GM12878 (cell line): ENCODE data around the gene KLB. TPM values are rescaled to one million over a fixed set of nuclear protein-coding genes. Genes with fewer than 3 reads are reported as not detected.
"Not testable (repeated sequence)": the region's sequence is repeated elsewhere in the genome, so short reads cannot be mapped to it uniquely, and the experiment has no call there.

Experiments used
- ATAC-seq: fragments of 200-7000 bp; cut with Tn5 transposase; 3 replicates; pipeline ENCODE4 v1.9.1; 2020; ENCODE audit warnings: mild to moderate bottlenecking, moderate library complexity
- BruUV-seq: library from RNA; stranded (reverse); fragments of 400-500 nt; replicated peaks from 2 replicates; lab custom pipeline; 2021; lab: Mats Ljungman, UMichigan
- CTCF ChIA-PET: fragments of 300-600 bp; sonication (Branson Sonifier 250); formaldehyde crosslinking; extraction: SDS; loops from one replicate; lab custom pipeline; 2021; ENCODE audit warnings: inconsistent platforms; lab: Yijun Ruan, JAX
- POLR2A ChIA-PET: fragments of 350-600 bp; formaldehyde crosslinking; extraction: SDS; loops from one replicate; lab custom pipeline; 2021; ENCODE audit warnings: inconsistent platforms; lab: Charles Lee
- RAD21 ChIA-PET: fragments of 300-600 bp; sonication (Branson Sonifier 250); formaldehyde crosslinking; loops from one replicate; lab custom pipeline; 2023; ENCODE audit warnings: antibody characterized with exemption; ENCODE audit not compliant: unreplicated experiment; lab: Charles Lee
- SMC1A ChIA-PET: fragments of 300-600 bp; sonication (Branson Sonifier 250); formaldehyde crosslinking; loops from one replicate; lab custom pipeline; 2023; ENCODE audit not compliant: unreplicated experiment, uncharacterized antibody; lab: Charles Lee
- DNase-seq: peaks from one replicate; pipeline ENCODE4 v3.0.0-alpha.2; 2011; ENCODE audit warnings: low read depth, low spot score
- FAIRE-seq: peaks from 3 replicates; lab custom pipeline; 2011; peaks lifted over from hg19 to GRCh38; lab: Jason Lieb, UNC
- H2AFZ ChIP-seq: 2 replicates; pipeline ENCODE4 v1.6.0; 2011; ENCODE audit warnings: low read depth, low read length, control low read depth; ENCODE audit not compliant: control insufficient read depth
- H3K27ac ChIP-seq: 2 replicates; pipeline ENCODE4 v1.5.1; 2011; ENCODE audit warnings: control low read depth; ENCODE audit not compliant: control insufficient read depth, insufficient read depth
- H3K27me3 ChIP-seq, 2 experiments: replicated peaks in 1 of 2; 2 replicates each; pipeline versions ENCODE4 v1.6.0 to v1.6.1; 2011; ENCODE audit warnings: low read length in 1 of 2; ENCODE audit not compliant: control insufficient read depth in 2 of 2, insufficient read depth in 2 of 2
- H3K36me3 ChIP-seq, 2 experiments: 2 replicates each; pipeline ENCODE4 v1.5.1; 2011; ENCODE audit warnings: low read length in 1 of 2; ENCODE audit not compliant: control insufficient read depth in 2 of 2, insufficient read depth in 2 of 2
- H3K4me1 ChIP-seq: 2 replicates; pipeline ENCODE4 v1.6.1; 2011; ENCODE audit warnings: mild to moderate bottlenecking, low read length, moderate library complexity, mixed read lengths; ENCODE audit not compliant: control insufficient read depth, insufficient read depth
- H3K4me2 ChIP-seq: 2 replicates; pipeline ENCODE4 v1.6.0; 2011; ENCODE audit warnings: control low read depth; ENCODE audit not compliant: control insufficient read depth, insufficient read depth
- H3K4me3 ChIP-seq: fragments of 200-600 bp; sonication (generic); 2 replicates; pipeline ENCODE4 v1.5.1; 2016
- H3K79me2 ChIP-seq: 2 replicates; pipeline ENCODE4 v1.6.0; 2011; ENCODE audit warnings: low read length; ENCODE audit not compliant: control insufficient read depth, insufficient read depth
- H3K9ac ChIP-seq: 2 replicates; pipeline ENCODE4 v1.8.0; 2011; ENCODE audit warnings: low read length, control low read depth, mixed read lengths; ENCODE audit not compliant: control insufficient read depth, insufficient read depth
- H3K9me3 ChIP-seq: replicated peaks from 3 replicates; pipeline ENCODE4 v1.5.1; 2011; ENCODE audit warnings: mild to moderate bottlenecking, low read length; ENCODE audit not compliant: control insufficient read depth, insufficient read depth
- H4K20me1 ChIP-seq: 2 replicates; pipeline ENCODE4 v1.6.0; 2011; ENCODE audit not compliant: control insufficient read depth, insufficient read depth
- ASH2L ChIP-seq: fragments of 300-600, 200-600 bp; sonication (generic); IDR thresholded peaks from 2 replicates; pipeline ENCODE4 v1.6.1; 2017; ENCODE audit warnings: low read depth, mild to moderate bottlenecking, borderline replicate concordance
- BACH1 ChIP-seq: fragments of 450-650 bp; IDR thresholded peaks from 2 replicates; pipeline ENCODE4 v1.6.1; 2017; ENCODE audit warnings: mild to moderate bottlenecking, borderline replicate concordance
- EED ChIP-seq: sonication (generic); IDR thresholded peaks from 2 replicates; pipeline ENCODE4 v1.6.1; 2016; ENCODE audit warnings: antibody characterized with exemption, low read depth
- IKZF2 ChIP-seq, 2 experiments: fragments of 450-650 bp; IDR thresholded peaks; 2 replicates each; pipeline ENCODE4 v1.6.1; 2017; ENCODE audit warnings: mild to moderate bottlenecking in 2 of 2, moderate library complexity in 2 of 2
- MEF2A ChIP-seq: IDR thresholded peaks from 2 replicates; pipeline ENCODE4 v1.6.1; 2011; ENCODE audit warnings: low read depth, mild to moderate bottlenecking, low read length, moderate library complexity; ENCODE audit not compliant: insufficient read depth
- MTA3 ChIP-seq: IDR thresholded peaks from 2 replicates; pipeline ENCODE4 v1.6.1; 2012; ENCODE audit warnings: low read length, inconsistent platforms, borderline replicate concordance
- MXI1 ChIP-seq: fragments of 150-350 bp; IDR thresholded peaks from 2 replicates; pipeline ENCODE4 v1.6.1; 2011; ENCODE audit warnings: low read depth, mild to moderate bottlenecking, inconsistent platforms, low read length, improper control_type of control experiment
- MYB ChIP-seq: fragments of 150-350 bp; IDR thresholded peaks from 2 replicates; pipeline ENCODE4 v1.6.1; 2014; ENCODE audit warnings: mild to moderate bottlenecking, low read depth, low read length, borderline replicate concordance
- NFIC ChIP-seq: IDR thresholded peaks from 2 replicates; pipeline ENCODE4 v1.6.1; 2012; ENCODE audit warnings: low read depth, mild to moderate bottlenecking, inconsistent platforms, low read length, moderate library complexity
- POLR2AphosphoS2 ChIP-seq: IDR thresholded peaks from 2 replicates; pipeline ENCODE4 v1.6.1; 2011; ENCODE audit warnings: low read depth, mild to moderate bottlenecking, low read length, improper control_type of control experiment, moderate library complexity
- POU2F2 ChIP-seq: IDR thresholded peaks from 3 replicates; pipeline ENCODE4 v1.6.1; 2011; ENCODE audit warnings: low read depth, mild to moderate bottlenecking, low read length, borderline replicate concordance
- STAT3 ChIP-seq: IDR thresholded peaks from 2 replicates; pipeline ENCODE4 v1.6.1; 2011; ENCODE audit warnings: low read depth, low read length, improper control_type of control experiment
- WRNIP1 ChIP-seq: IDR thresholded peaks from 2 replicates; pipeline ENCODE4 v1.6.1; 2011; ENCODE audit warnings: low read depth, low read length, improper control_type of control experiment, borderline replicate concordance
- WGBS: methylation state at CpG from one replicate; pipeline ENCODE4 v1.1.6; 2016; ENCODE audit warnings: low lambda C conversion rate; ENCODE audit not compliant: insufficient replicate concordance, insufficient coverage; ENCODE audit errors: missing lambda C conversion rate; 5-methylcytosine and 5-hydroxymethylcytosine counted together
- in situ Hi-C: fragments of 300-500 bp; cut with MboI; formaldehyde crosslinking; loops from 9 replicates; pipeline ENCODE4 v1.14.3; 2018; ENCODE audit warnings: mixed read lengths
- intact Hi-C: fragments of 100-400 bp; cut with micrococcal nuclease; formaldehyde crosslinking; loops from one replicate; pipeline ENCODE4 v1.14.2; 2022; ENCODE audit not compliant: unreplicated experiment
- polyA plus RNA-seq, 11 experiments: library from polyadenylated mRNA; depleted of rRNA in 4 of 11; unstranded in 6 of 11; stranded (reverse) in 5 of 11; fragments of >200 nt; fragmentation: Nextera tagmentation in 4 of 11; fragmentation: Illumina TruSeq in 1 of 11; extraction: Ambion mirVana in 4 of 11; extraction: Trizol in 1 of 11; gene quantifications; 1 replicate in 1 of 11; 2 replicates in 10 of 11; pipeline versions ENCODE4 v1.2.1 to v1.2.3, GENCODE V29; 2011 to 2016; ENCODE audit warnings: inconsistent platforms in 2 of 11, missing spikeins in 2 of 11, low read depth in 1 of 11
- total RNA-seq, 4 experiments: library from RNA; depleted of rRNA in 3 of 4; stranded (reverse); fragments of >200 nt in 3 of 4; fragmentation: Illumina TruSeq in 1 of 4; extraction: Trizol in 1 of 4; gene quantifications; 2 replicates each; pipeline versions ENCODE4 v1.2.1 to v1.2.3, GENCODE V29; 2013 to 2021

The KLB gene
- total and polyA plus RNA-seq, 10 of the 15 experiments (the other 5 are each of a cell fraction or from before 2014, with no cell fraction given) = under 0.01 to 0.13 (median 0.04) TPM; not detected in 1

- peaks cover 4 to 36% of the 10 kb centered on the region in 2 experiments for H3K36me3 ChIP-seq
- H3K27me3 ChIP-seq, H2AFZ ChIP-seq, H3K9me3 ChIP-seq, DNase-seq, in situ Hi-C loops, BruUV-seq, H4K20me1 ChIP-seq, H3K4me1 ChIP-seq, FAIRE-seq: not testable (repeated sequence)
- POLR2A ChIA-PET = interaction anchor here (0.5 to 2.5 kb wide), 5 partner anchors 10 to 182 kb away, joined by 3 to 9 read pairs (median 4); partner anchors contain the start of gene RFC1
- ATAC-seq = peak; percentile 18
- intact Hi-C loops = loop anchor here (5.0 kb wide), 2 partner anchors 159 to 556 kb away; no protein-coding TSS in a partner anchor
- SMC1A ChIA-PET = interaction anchor here (0.7 to 2.5 kb wide), 7 partner anchors 10 to 525 kb away, joined by 3 to 9 read pairs (median 3); no protein-coding TSS in a partner anchor
- peak overlapping the region; percentile 87 for H3K9ac ChIP-seq
- H3K79me2 ChIP-seq = peaks cover 57% of the 10 kb centered on the region
- peak overlapping the region; percentile 92 for H3K4me2 ChIP-seq
- CTCF ChIA-PET = interaction anchor here (0.7 to 2.4 kb wide), 5 partner anchors 11 to 859 kb away, joined by 3 to 12 read pairs (median 3); no protein-coding TSS in a partner anchor
- H3K27ac ChIP-seq = peak overlapping the region; percentile 92
- under 1% methylated on average over 13 of the region's 13 CpGs for WGBS
- TF ChIP-seq MTA3 (0 out of 2 replicates have a peak, but pooled peaks have one; percentile 7), EED (0 out of 2 replicates have a peak, but pooled peaks have one; percentile 3)
- peak overlapping the region; percentile 94 for H3K4me3 ChIP-seq
- RAD21 ChIA-PET = interaction anchor here (1.4 kb wide), 1 partner anchor 46 kb away, joined by 3 read pairs; no protein-coding TSS in a partner anchor
Observed at GRCh38 chr4:39458161-39458504, 51.4 kb downstream of the KLB start.

- ChIA-PET POLR2A (interaction anchor here (0.5 to 2.5 kb wide), 7 partner anchors 11 to 432 kb away, joined by 3 to 8 read pairs (median 4); partner anchors contain the start of gene RFC1), SMC1A (interaction anchor here (0.7 to 2.5 kb wide), 7 partner anchors 10 to 524 kb away, joined by 3 to 9 read pairs (median 3); no protein-coding TSS in a partner anchor), RAD21 (interaction anchor here (0.6 to 1.4 kb wide), 2 partner anchors 11 to 46 kb away, joined by 3 to 4 read pairs; no protein-coding TSS in a partner anchor), CTCF (interaction anchor here (0.7 to 3.1 kb wide), 9 partner anchors 10 to 858 kb away, joined by 3 to 16 read pairs (median 3); no protein-coding TSS in a partner anchor)
- H3K4me3 ChIP-seq = peak within 1 kb of the TSS; percentile 94
- H4K20me1 ChIP-seq = peaks cover 7% of the 10 kb centered on the region
- intact Hi-C loops (loop anchor here (5.0 kb wide), 2 partner anchors 159 to 556 kb away; no protein-coding TSS in a partner anchor), in situ Hi-C loops (no loop called here)
- under 1% methylated on average over 55 of the region's 55 CpGs for WGBS
- H3K4me1 ChIP-seq = peaks cover 2% of the 10 kb centered on the region; the same call in 1 of the 2 replicates
- peak within 1 kb of the TSS; percentile 92 for H3K27ac ChIP-seq
- H3K9ac ChIP-seq = peak within 1 kb of the TSS; percentile 87
- H3K79me2 ChIP-seq = peaks cover 57% of the 10 kb centered on the region
- H3K27me3 ChIP-seq = no peaks in the 10 kb centered on the region
- no TSS peak for BruUV-seq
- peak within 1 kb of the TSS; percentile 73 for H2AFZ ChIP-seq
- FAIRE-seq = peak; percentile 94
- H3K4me2 ChIP-seq = peak within 1 kb of the TSS; percentile 92
- H3K36me3 ChIP-seq = peaks cover 2 to 33% of the 10 kb centered on the region in 2 experiments
- ATAC-seq = peak; percentile 89
- H3K9me3 ChIP-seq = no peaks in the 10 kb centered on the region; the same call in 2 of the 3 replicates
- DNase-seq = peak; percentile 99
- TF ChIP-seq MEF2A (0 out of 2 replicates have a peak, but pooled peaks have one; percentile 13), MYB (no peak), STAT3 (peak; percentile 69; the same call in 1 of the 2 replicates), BACH1 (peak; percentile 69; the same call in 1 of the 2 replicates), ASH2L (peak; percentile 85), WRNIP1 (peak; percentile 33; the same call in 1 of the 2 replicates), POLR2AphosphoS2 (peak; percentile 98), IKZF2 (IDR thresholded peaks at IDR 0.05) (peak; percentile 54 to 57; a peak in 2 of 4 replicates), POU2F2 (peak; percentile 88), NFIC (peak; percentile 56; the same call in 1 of the 2 replicates), MXI1 (peak; percentile 92)
Observed at GRCh38 chr4:39458505-39459300, 52.0 kb downstream of the KLB start, which contains the start of the genes LIAS and RPL9. TSS of gene LIAS (plus strand) at chr4:39459056. CDS start at chr4:39459118, 62 bp downstream. TSS of gene RPL9 (minus strand) at chr4:39458922. CDS start at chr4:39458439, 483 bp downstream.
